Fibroblast of villous mesenchyme (primary cell): ENCODE results near the gene PPFIBP1. TPM values are rescaled to one million over a fixed set of nuclear protein-coding genes. Genes with fewer than 3 reads are reported as not detected.
"Not testable (repeated sequence)": the region's sequence is repeated elsewhere in the genome, so short reads cannot be mapped to it uniquely, and the experiment has no call there.

Experiments used
- DNase-seq: peaks from one replicate; pipeline ENCODE4 v3.0.0-alpha.2; 2010; ENCODE audit warnings: low read depth
- H3K4me3 ChIP-seq: 2 replicates; pipeline ENCODE4 v1.5.1; 2011; ENCODE audit warnings: low read depth, mild to moderate bottlenecking, low read length
- CTCF ChIP-seq: IDR thresholded peaks from 2 replicates; pipeline ENCODE4 v1.5.1; 2012; ENCODE audit warnings: low read depth, mild to moderate bottlenecking, low read length; ENCODE audit not compliant: insufficient read depth
- total RNA-seq: library from RNA; depleted of rRNA; stranded (reverse); fragments of >200 nt; gene quantifications from 2 replicates; pipeline ENCODE4 v1.2.3, GENCODE V29; 2012

Gene PPFIBP1
- total RNA-seq, 1 donor: 69.1 TPM

GRCh38 chr12:27644158-27644845 lies 120.3 kb downstream of the PPFIBP1 start:
- no peak overlapping the region for H3K4me3 ChIP-seq
- peak; percentile 59 for DNase-seq
- TF ChIP-seq CTCF: no peak

- DNase-seq: no peak
- no peak overlapping the region for H3K4me3 ChIP-seq
- no peak for TF ChIP-seq CTCF
Measured at GRCh38 chr12:27645671-27646070, 121.7 kb downstream of the PPFIBP1 start.

- DNase-seq: no peak
- no peak overlapping the region for H3K4me3 ChIP-seq
- no peak for TF ChIP-seq CTCF
Measured at GRCh38 chr12:27646149-27646548, 122.1 kb downstream of the PPFIBP1 start.

- H3K4me3 ChIP-seq: no peak overlapping the region
- no peak for DNase-seq
- TF ChIP-seq CTCF: no peak
Measured at GRCh38 chr12:27650011-27650410, 126.0 kb downstream of the PPFIBP1 start.

GRCh38 chr12:27651201-27651600 lies 127.2 kb downstream of the PPFIBP1 start:
- no peak for DNase-seq
- no peak overlapping the region for H3K4me3 ChIP-seq
- no peak for TF ChIP-seq CTCF

GRCh38 chr12:27652174-27652763 lies 128.3 kb downstream of the PPFIBP1 start:
- DNase-seq: peak; percentile 85
- TF ChIP-seq CTCF: peak; percentile 85
- H3K4me3 ChIP-seq: no peak overlapping the region

GRCh38 chr12:27653661-27654060 lies 129.7 kb downstream of the PPFIBP1 start:
- H3K4me3 ChIP-seq: no peak overlapping the region
- DNase-seq: peak; percentile 11
- no peak for TF ChIP-seq CTCF

GRCh38 chr12:27655476-27655875 lies 131.5 kb downstream of the PPFIBP1 start:
- H3K4me3 ChIP-seq, DNase-seq: not testable (repeated sequence)
